Chondrocyte (in vitro differentiated cells): ENCODE measurements around the gene B4GALNT2. TPM values are rescaled to one million over a fixed set of nuclear protein-coding genes. Genes with fewer than 3 reads are reported as not detected.
"Not testable (repeated sequence)": the region's sequence is repeated elsewhere in the genome, so short reads cannot be mapped to it uniquely, and the experiment has no call there.

Source experiments
- DNase-seq: peaks from one replicate; pipeline ENCODE4 v3.0.0; 2021; ENCODE audit warnings: mixed read lengths, low spot score
- H3K27ac Mint-ChIP-seq: one replicate; pipeline ENCODE4 v1.8.0; 2021; ENCODE audit warnings: mild to moderate bottlenecking, moderate library complexity, mixed read lengths; ENCODE audit not compliant: unreplicated experiment
- H3K27me3 Mint-ChIP-seq: 2 replicates; pipeline ENCODE4 v1.8.0; 2021; ENCODE audit warnings: low read depth, mixed read lengths
- H3K36me3 Mint-ChIP-seq: 2 replicates; pipeline ENCODE4 v1.8.0; 2021; ENCODE audit warnings: low read depth, mixed read lengths
- H3K4me1 Mint-ChIP-seq: 2 replicates; pipeline ENCODE4 v1.8.0; 2021; ENCODE audit warnings: low read depth, mild to moderate bottlenecking, mixed read lengths
- H3K4me3 Mint-ChIP-seq: one replicate; pipeline ENCODE4 v1.8.0; 2021; ENCODE audit warnings: mild to moderate bottlenecking, moderate library complexity, mixed read lengths; ENCODE audit not compliant: unreplicated experiment
- H3K9me3 Mint-ChIP-seq: 2 replicates; pipeline ENCODE4 v1.8.0; 2021; ENCODE audit warnings: low read depth, mixed read lengths
- total RNA-seq: library from RNA; stranded (reverse); gene quantifications from 3 replicates; pipeline ENCODE4 v1.2.1, GENCODE V29; 2021
- TF ChIP-seq, protein P1 (sequence below): fragments of 200-600 bp; sonication (generic); IDR thresholded peaks from 2 replicates; pipeline ENCODE4 v1.5.0; 2021; ENCODE audit warnings: antibody characterized with exemption, mild to moderate bottlenecking, moderate library complexity

Gene B4GALNT2
- total RNA-seq, 1 donor from 2014 or later = not detected

DNA sequence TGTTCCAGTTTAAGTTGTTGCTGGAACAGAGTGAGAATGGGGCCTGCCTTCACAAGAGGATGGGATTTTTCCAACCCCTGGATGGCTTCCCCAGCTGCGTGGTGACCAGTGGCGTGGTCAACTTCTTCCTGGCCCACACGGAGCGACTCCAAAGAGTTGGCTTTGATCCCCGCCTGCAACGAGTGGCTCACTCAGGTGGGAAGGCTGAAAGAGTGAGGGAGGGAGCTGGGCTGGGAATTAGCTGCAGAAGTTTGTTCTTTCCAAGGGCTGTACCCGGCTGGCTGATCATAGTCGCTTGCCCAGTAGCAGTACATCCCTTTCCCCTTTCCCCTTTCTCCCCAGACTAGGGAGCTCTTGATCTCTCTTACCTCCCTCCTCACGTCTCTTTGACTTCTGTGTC is 36.1 kb downstream of the B4GALNT2 start:
- Mint-ChIP-seq H3K4me1 (no peaks in the 10 kb centered on the region), H3K36me3 (no peaks in the 10 kb centered on the region), H3K27ac (no peak overlapping the region), H3K9me3 (peaks cover 3% of the 10 kb centered on the region), H3K27me3 (peaks cover 51% of the 10 kb centered on the region), H3K4me3 (no peak overlapping the region)
- TF ChIP-seq, protein P1, sequence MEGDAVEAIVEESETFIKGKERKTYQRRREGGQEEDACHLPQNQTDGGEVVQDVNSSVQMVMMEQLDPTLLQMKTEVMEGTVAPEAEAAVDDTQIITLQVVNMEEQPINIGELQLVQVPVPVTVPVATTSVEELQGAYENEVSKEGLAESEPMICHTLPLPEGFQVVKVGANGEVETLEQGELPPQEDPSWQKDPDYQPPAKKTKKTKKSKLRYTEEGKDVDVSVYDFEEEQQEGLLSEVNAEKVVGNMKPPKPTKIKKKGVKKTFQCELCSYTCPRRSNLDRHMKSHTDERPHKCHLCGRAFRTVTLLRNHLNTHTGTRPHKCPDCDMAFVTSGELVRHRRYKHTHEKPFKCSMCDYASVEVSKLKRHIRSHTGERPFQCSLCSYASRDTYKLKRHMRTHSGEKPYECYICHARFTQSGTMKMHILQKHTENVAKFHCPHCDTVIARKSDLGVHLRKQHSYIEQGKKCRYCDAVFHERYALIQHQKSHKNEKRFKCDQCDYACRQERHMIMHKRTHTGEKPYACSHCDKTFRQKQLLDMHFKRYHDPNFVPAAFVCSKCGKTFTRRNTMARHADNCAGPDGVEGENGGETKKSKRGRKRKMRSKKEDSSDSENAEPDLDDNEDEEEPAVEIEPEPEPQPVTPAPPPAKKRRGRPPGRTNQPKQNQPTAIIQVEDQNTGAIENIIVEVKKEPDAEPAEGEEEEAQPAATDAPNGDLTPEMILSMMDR = no peak
- DNase-seq = no peak

DNA sequence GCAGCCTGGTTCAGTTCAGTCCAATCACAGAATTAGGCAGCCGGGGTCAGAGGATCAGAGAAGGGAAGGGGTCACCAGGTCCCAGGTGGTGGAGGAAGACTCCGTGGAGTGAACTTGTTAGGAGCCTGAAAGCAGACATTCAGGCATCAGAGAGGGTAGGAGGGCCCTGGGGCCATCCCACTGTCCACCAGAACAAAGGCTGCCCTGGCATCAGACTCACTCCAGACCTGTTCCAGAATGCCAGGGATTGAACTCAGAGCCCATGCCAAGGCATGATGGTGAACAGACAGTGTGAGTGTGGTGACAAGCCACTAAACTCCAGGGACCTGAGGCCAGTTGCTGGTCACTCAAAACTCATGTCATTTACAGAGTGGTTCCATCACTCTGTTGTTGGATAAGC is 37.6 kb downstream of the B4GALNT2 start:
- Mint-ChIP-seq H3K36me3 (peaks cover 2% of the 10 kb centered on the region), H3K27me3 (peaks cover 54% of the 10 kb centered on the region), H3K9me3 (peaks cover 14% of the 10 kb centered on the region), H3K4me3 (no peak overlapping the region), H3K4me1 (no peaks in the 10 kb centered on the region), H3K27ac (no peak overlapping the region)
- TF ChIP-seq, protein P1 = no peak
- no peak for DNase-seq

GRCh38 chr17:49170711-49171110 is 38.1 kb downstream of the B4GALNT2 start:
- Mint-ChIP-seq H3K27me3 (peaks cover 54% of the 10 kb centered on the region), H3K9me3 (peaks cover 19% of the 10 kb centered on the region)
- H3K4me1 Mint-ChIP-seq, DNase-seq, H3K4me3 Mint-ChIP-seq, H3K36me3 Mint-ChIP-seq, H3K27ac Mint-ChIP-seq: not testable (repeated sequence)

DNA sequence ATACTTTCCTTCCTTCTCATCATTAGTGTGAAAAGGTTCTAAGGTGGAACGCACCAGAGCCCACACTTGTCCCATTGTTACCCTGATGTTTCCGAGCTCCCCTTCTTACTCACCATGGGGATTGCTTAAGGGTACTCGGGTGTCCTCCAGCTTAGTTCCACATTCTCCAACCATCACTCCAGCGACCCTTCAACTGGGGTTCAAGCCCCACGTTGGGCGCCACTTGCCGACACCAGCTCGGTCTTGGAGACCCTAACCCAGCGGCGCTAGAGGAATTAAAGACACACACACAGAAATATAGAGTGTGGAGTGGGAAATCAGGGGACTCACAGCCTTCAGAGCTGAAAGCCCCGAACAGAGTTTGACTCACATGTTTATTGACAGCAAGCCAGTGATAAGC is 43.4 kb downstream of the B4GALNT2 start:
- H3K4me1 Mint-ChIP-seq, H3K27ac Mint-ChIP-seq, DNase-seq, H3K4me3 Mint-ChIP-seq, H3K36me3 Mint-ChIP-seq: not testable (repeated sequence)
- Mint-ChIP-seq H3K9me3 (peaks cover 34% of the 10 kb centered on the region), H3K27me3 (peaks cover 22% of the 10 kb centered on the region)

GRCh38 chr17:49180303-49180702 is 47.7 kb downstream of the B4GALNT2 start:
- Mint-ChIP-seq H3K4me3 (no peak overlapping the region), H3K9me3 (peaks cover 26% of the 10 kb centered on the region), H3K4me1 (no peaks in the 10 kb centered on the region), H3K27me3 (peaks cover 3% of the 10 kb centered on the region), H3K36me3 (peaks cover 8% of the 10 kb centered on the region), H3K27ac (no peak overlapping the region)
- TF ChIP-seq, protein P1 = peak; percentile 85
- DNase-seq = no peak

GRCh38 chr17:49180998-49181635 is 48.5 kb downstream of the B4GALNT2 start:
- peaks cover 5% of the 10 kb centered on the region for H3K36me3 Mint-ChIP-seq
- peaks cover 3% of the 10 kb centered on the region for H3K27me3 Mint-ChIP-seq
- no peaks in the 10 kb centered on the region for H3K4me1 Mint-ChIP-seq
- TF ChIP-seq, protein P1 = no peak
- no peak for DNase-seq
- H3K27ac Mint-ChIP-seq = peak overlapping the region; percentile 41
- H3K4me3 Mint-ChIP-seq = no peak overlapping the region
- H3K9me3 Mint-ChIP-seq = peaks cover 18% of the 10 kb centered on the region
